Measurements from ENCODE around the gene CSNK1A1L.

The CSNK1A1L gene

DNA sequence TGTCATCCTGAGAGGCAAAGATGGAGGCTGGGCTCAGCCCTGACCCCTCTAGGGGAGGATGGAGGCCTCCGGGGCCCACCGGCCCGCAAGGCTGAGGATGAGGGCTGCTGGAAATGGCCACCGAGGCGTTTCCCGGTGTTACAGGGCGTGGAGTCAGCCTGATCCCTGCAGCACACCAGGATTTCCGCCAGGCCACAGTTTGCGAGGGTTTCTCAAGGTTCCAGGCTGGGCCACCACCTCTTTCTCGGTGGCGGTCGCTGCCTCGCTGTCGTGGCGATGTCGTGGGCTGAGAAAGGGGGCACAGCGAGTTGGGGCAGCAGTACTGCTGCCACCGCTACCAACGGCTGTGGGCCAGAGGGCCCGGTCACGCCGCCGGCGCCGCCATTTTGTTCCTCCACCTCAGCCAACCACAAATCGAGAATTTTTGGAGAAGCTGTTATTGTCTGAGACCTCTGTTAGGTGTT is at the start of gene CSNK1A1L:
Gene CSNK1A1L, minus strand, starts transcription at position 414 of the 464 bp plus-strand sequence. Its CDS starts 408 bp downstream, at position 6.
- Histone ChIP-seq H3K27ac (ENCODE audit: low read depth, low read length) (no peak within 1 kb of the TSS), H3K79me2 (ENCODE audit: control insufficient read depth, low read length) (no peaks in the 10 kb centered on the region), H3F3A (ENCODE audit: control insufficient read depth, insufficient read depth) (no peaks in the 10 kb centered on the region), H3K27me3 (ENCODE audit: control insufficient read depth, low read length) (peaks cover 4% of the 10 kb centered on the region; the same call in 1 of the 2 replicates), H3K9me3 (ENCODE audit: control insufficient read depth, insufficient read depth, low read length) (no peaks in the 10 kb centered on the region), H3K4me2 (ENCODE audit: low read length) (no peak within 1 kb of the TSS), H3K4me3 (ENCODE audit: low read length) (no peak within 1 kb of the TSS), H3K9me2 (replicated peaks; ENCODE audit: control insufficient read depth, low read length) (no peaks in the 10 kb centered on the region), H3K4me1 (ENCODE audit: control insufficient read depth, low read length) (no peaks in the 10 kb centered on the region), H3K36me3 (ENCODE audit: control insufficient read depth, low read length) (no peaks in the 10 kb centered on the region), H4K20me1 (ENCODE audit: control insufficient read depth, insufficient read depth, low read depth, low read length) (no peaks in the 10 kb centered on the region)
- TF ChIP-seq EZH2phosphoT487 (IDR thresholded peaks at IDR 0.05; ENCODE audit: borderline replicate concordance, low read length) = no peak
- TF ChIP-seq, protein P1, sequence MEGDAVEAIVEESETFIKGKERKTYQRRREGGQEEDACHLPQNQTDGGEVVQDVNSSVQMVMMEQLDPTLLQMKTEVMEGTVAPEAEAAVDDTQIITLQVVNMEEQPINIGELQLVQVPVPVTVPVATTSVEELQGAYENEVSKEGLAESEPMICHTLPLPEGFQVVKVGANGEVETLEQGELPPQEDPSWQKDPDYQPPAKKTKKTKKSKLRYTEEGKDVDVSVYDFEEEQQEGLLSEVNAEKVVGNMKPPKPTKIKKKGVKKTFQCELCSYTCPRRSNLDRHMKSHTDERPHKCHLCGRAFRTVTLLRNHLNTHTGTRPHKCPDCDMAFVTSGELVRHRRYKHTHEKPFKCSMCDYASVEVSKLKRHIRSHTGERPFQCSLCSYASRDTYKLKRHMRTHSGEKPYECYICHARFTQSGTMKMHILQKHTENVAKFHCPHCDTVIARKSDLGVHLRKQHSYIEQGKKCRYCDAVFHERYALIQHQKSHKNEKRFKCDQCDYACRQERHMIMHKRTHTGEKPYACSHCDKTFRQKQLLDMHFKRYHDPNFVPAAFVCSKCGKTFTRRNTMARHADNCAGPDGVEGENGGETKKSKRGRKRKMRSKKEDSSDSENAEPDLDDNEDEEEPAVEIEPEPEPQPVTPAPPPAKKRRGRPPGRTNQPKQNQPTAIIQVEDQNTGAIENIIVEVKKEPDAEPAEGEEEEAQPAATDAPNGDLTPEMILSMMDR (IDR thresholded peaks at IDR 0.05; ENCODE audit: low read depth, low read length, poor library complexity, severe bottlenecking) = no peak

DNA sequence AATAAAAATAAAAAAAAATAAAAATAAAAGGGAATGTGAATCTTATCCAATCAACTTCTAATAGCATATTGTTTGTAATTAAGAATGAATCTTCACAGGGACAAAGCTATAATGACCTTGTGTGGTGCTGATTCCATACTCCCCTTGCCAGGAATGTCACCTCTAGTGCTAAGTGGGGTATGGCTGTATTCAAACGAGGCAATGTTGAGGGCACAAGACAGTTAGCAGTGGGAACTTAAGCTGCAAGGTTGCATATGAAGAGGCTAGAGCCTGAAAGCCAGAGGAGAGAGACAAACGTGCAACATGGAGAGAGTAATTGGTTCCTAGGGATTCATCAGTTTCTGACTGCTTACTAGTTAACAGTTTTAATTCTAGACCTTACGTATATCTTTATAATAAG is 43.9 kb upstream of the CSNK1A1L start:
- no peak overlapping the region for H3K27ac ChIP-seq (ENCODE audit: low read depth, low read length)
- H3K9me2 ChIP-seq (replicated peaks; ENCODE audit: control insufficient read depth, low read length) = no peaks in the 10 kb centered on the region
- TF ChIP-seq EZH2phosphoT487 (IDR thresholded peaks at IDR 0.05; ENCODE audit: borderline replicate concordance, low read length) = no peak
- TF ChIP-seq, protein P1 (IDR thresholded peaks at IDR 0.05; ENCODE audit: low read depth, low read length, poor library complexity, severe bottlenecking) = no peak
- H3F3A ChIP-seq (ENCODE audit: control insufficient read depth, insufficient read depth) = no peaks in the 10 kb centered on the region
- no peak overlapping the region for H3K4me2 ChIP-seq (ENCODE audit: low read length)
- no peaks in the 10 kb centered on the region for H3K79me2 ChIP-seq (ENCODE audit: control insufficient read depth, low read length)
- H3K9me3 ChIP-seq (ENCODE audit: control insufficient read depth, insufficient read depth, low read length) = no peaks in the 10 kb centered on the region
- H3K27me3 ChIP-seq (ENCODE audit: control insufficient read depth, low read length) = no peaks in the 10 kb centered on the region
- H3K4me3 ChIP-seq (ENCODE audit: low read length) = no peak overlapping the region
- H4K20me1 ChIP-seq (ENCODE audit: control insufficient read depth, insufficient read depth, low read depth, low read length) = no peaks in the 10 kb centered on the region
- no peaks in the 10 kb centered on the region for H3K36me3 ChIP-seq (ENCODE audit: control insufficient read depth, low read length)
- H3K4me1 ChIP-seq (ENCODE audit: control insufficient read depth, low read length) = no peaks in the 10 kb centered on the region

DNA sequence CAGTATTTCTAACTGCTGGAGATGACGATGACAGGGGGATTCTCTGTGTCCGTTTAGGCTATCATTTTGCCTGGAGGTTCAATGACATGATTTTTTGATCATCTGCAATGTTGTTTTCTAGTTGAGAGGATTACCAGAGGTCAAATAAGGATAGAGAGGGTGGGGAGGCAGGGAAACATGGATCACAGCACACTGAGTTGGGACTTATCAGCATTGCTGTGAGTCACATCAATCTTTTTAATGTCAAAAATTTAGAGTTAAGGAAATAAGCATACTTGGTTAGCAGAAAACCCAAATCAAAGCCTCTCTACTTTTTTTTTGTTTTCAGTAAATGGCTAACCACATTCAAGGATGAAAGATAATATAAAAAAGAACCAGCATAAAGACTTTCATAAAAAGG is 43.0 kb upstream of the CSNK1A1L start:
- Histone ChIP-seq H3K36me3 (ENCODE audit: control insufficient read depth, low read length) (no peaks in the 10 kb centered on the region), H3F3A (ENCODE audit: control insufficient read depth, insufficient read depth) (no peaks in the 10 kb centered on the region), H4K20me1 (ENCODE audit: control insufficient read depth, insufficient read depth, low read depth, low read length) (no peaks in the 10 kb centered on the region), H3K9me3 (ENCODE audit: control insufficient read depth, insufficient read depth, low read length) (no peaks in the 10 kb centered on the region), H3K4me3 (ENCODE audit: low read length) (no peak overlapping the region), H3K4me2 (ENCODE audit: low read length) (no peak overlapping the region), H3K4me1 (ENCODE audit: control insufficient read depth, low read length) (no peaks in the 10 kb centered on the region), H3K9me2 (replicated peaks; ENCODE audit: control insufficient read depth, low read length) (no peaks in the 10 kb centered on the region), H3K27ac (ENCODE audit: low read depth, low read length) (no peak overlapping the region), H3K79me2 (ENCODE audit: control insufficient read depth, low read length) (no peaks in the 10 kb centered on the region), H3K27me3 (ENCODE audit: control insufficient read depth, low read length) (no peaks in the 10 kb centered on the region)
- no peak for TF ChIP-seq EZH2phosphoT487 (IDR thresholded peaks at IDR 0.05; ENCODE audit: borderline replicate concordance, low read length)
- TF ChIP-seq, protein P1 (IDR thresholded peaks at IDR 0.05; ENCODE audit: low read depth, low read length, poor library complexity, severe bottlenecking) = no peak

Measured in DOHH2 (cell line).